Measurements from ENCODE around the gene ZIC1.

ZIC1 gene

DNA sequence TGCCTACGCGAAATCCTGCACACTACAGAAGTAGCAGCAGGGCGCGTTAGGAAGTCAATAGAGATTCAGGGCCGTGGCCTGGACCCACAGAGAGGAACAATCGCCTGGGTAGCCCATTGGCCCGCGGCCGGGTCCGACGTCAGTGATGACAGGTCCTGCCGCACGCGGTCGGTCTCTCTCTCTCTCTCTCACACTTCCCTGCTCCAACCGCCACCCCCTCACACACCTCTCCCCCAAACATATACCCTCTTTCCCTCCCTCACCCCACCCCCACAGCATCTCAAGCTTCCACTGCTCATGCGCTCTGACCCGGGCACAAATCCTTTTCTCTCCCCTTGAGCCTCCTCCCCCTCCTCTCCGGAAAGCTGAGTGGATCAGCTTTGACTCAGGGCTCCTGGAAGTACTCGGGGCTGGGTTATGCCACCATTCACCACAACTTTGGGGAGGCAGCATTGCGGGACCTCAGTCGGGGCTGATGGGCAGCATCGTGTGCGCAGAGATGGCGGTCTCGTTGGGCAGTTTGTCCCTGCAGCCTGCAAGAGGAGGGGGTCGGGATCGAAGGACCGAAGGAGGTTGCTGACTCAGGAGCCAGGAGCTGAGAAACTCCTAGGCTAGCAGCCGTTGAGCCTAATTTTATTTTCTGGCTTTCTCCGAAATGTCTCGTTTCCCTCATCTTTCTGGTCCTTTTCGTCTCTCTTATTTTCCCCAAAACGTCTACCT is 11.8 kb upstream of the ZIC1 start:
- DNase-seq = no peak

DNA sequence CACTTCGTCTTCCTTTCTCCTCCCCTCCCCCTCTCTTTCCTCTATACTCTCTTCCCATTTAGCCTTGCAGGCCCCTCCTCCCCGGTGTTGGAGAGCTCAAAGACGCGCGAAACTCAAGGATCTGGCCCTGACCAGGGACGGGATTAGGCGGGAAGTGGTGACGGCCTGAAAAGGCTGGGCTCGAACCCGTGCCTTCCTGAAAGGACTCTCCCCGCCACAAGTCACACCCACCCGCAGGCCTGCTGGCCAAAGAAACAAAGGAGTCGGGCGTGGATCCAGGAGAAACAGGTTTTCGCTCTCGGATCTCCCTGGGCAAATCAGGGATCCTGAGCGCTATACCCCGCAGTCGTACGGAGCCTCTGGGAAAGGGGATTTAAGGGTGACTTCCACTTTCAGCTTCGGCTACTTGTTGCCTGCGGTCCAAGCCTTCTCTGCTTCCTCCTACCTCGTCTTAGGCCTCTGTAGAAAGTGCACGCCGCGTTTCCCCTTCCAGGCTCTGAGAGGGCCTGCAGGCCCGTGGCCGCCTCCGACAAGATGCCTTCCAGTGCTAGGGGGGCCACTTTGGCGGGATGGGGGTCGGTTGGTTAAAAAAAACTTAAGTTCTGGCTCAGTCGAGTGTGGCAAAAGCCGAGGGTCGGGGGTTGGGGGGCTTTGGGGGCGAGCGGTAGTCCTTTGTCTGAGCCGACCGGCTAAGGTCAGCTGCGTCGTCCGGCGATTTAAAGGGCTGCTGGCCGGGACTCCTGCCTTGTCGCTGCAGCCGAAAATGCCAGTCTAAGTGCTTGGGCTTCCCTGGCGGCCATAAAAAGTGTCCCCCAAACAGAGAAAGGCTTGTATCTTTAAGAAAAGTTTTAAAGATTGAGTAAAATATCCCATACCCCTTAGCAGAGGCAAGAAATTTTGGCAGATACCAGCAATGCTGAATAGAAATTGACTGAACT is 11.0 kb upstream of the ZIC1 start:
- no peak for DNase-seq

DNA sequence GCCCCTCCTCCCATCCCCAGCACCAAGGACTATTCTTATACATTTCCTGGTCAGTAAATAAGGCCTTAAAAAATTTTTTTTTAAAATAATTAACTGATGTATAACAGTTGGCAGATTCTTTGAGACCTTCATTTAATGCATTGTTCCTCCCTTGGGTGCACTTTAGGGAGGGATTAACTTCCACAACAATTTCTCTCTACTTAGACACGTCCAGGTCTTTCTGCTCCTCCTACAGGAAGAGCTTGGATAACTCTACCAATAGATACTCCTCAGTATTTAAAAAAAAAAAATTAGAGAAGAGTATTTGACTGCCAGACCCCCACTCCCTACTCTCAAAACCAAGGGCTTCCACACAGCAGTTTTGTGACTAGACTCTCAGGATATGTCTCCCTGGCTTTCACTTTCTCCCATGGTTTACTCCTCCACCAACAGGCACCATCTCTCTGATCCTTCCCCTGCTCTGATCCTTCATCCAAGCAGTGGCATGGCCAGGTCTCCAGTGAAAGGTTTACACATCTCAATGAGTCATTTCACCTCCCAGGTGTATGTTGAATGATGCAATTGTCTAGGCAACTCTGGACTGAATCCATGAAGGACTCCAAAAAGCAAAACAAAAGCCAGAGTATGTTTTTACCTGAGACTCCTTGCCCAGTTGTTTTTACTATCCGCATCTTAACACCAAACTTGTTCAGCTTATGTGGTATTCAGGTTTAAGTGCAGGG is 10.2 kb upstream of the ZIC1 start:
- no peak for DNase-seq

DNA sequence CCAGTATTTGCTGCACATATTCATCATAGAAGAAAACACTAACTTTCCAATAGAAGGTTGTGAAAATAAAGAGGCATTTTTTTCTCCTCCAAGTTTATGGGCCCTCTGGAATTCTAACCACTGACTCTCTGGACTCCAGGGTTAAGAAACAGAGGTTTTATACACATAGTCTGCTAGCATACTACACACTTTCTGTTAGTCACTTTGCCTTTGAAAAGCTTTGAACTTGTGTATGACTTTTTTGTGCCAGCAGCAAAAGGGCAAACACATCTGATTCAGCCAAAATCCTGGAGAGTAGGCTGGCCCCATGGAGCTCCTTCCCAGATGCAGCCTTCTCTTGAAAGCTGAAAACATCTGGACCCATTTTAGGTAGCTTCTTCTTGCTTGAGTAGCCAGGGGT is 9.1 kb upstream of the ZIC1 start:
- DNase-seq = no peak

DNA sequence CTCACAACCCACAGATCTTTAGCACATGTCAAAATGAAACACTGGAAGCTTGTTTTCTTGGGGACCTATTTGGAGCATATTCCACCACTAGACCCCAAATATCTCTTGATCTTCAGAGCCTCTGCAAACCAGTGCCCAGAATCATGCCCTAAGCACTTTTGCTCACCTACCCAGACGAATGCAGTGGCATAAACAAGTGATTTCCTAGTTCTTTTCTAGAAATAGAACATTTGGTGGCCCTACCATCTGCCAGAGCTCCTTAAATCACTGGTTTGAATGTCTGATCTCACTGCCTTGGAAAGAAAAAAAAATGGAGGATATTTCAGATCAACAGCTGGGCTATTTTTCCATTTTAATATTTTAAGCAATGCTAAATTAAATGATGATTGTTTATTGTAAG is 8.2 kb upstream of the ZIC1 start:
- no peak for DNase-seq

DNA sequence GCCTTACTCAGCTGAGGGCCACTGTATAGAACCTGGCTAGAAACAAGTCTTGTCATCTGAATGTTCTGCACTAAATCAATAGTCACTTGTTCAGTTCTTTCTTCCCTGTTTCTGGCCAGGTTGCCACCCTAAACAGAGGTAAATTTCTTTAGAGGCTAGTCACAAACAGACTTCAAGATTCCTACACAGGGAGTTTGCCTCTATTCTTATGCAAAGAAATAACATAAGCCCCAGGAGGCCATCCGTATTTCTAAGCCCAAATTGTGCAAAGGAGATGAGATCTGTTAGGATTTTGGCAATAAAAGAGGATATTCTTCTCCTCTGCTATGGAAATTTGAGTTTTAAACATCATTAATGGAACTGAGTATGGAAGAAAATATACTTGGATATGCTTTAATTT is 7.7 kb upstream of the ZIC1 start:
- no peak for DNase-seq

DNA sequence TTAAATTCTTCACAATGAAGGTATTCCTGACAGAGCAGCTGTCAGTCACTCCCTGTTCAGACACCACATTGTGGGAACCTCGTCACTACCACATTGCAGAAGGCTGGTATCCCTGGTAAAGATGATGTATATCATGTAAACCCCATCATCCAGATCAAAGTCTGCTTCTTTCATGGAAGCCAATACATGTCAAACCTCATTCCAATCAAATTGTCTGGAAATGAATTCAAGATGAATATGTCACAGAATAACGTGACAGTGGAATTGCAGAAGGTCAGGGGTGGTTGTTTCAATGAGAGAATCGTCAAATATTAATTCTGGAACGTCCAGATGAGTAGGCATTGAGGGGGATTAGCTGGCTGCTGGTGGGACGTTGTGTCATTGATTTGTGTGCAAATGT is 7.0 kb upstream of the ZIC1 start:
- no peak for DNase-seq

DNA sequence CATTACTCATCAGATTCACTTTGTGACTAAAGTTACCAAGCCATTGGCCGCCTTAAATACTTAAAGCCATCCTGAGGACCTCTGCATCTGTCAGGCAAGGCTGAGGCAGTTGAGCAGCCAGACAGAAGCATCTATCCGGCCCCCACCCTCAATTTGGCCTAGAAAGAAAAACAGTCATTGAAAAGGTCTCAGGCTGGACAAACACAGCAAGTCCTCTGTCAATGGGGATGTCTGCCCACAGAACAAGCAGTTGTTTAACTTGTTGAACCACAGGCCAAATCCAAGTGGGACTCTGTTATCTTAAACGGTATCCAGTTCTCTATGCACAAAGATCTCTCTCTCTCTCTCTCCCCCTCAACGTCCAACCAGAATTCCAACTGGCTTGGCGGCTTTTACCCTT is 5.7 kb upstream of the ZIC1 start:
- DNase-seq = no peak

DNA sequence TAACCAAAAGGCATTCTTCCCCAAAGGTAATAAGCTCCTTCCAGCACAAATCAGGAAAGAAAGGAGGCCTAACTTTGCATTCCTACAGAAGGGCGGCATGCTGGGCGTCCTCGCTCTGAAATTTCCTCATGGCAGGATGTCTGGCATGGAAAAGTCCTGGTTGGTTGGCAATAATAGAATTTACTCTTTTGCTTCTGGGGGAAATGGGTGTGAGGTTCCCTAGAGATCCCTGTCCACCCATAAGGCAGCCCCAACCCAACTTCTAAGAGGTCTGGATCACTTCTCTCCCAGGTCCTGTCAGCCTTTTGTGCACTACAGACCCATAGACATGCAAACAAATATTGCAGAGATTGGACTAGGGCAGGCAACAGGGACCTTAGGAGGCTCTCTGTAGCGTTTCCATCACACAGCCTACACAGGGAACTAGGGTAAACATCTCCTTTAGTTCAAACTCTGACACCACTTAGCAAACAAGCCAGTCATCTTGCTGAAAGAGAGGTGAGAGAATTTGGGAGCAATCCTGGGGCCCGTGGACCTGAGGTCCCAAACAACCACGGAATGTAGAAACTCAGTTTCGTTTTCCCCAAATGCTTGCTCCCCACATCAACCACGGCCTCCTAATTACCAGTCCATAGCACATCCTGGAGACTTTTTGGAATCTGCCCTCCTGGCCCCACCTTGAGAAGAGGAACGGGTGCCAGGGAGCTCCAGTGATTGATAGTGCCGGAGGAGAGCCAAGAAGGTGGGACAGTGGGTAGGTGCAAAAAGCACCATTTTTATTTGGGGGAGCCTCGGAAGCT is 5.0 kb upstream of the ZIC1 start:
- DNase-seq = no peak

DNA sequence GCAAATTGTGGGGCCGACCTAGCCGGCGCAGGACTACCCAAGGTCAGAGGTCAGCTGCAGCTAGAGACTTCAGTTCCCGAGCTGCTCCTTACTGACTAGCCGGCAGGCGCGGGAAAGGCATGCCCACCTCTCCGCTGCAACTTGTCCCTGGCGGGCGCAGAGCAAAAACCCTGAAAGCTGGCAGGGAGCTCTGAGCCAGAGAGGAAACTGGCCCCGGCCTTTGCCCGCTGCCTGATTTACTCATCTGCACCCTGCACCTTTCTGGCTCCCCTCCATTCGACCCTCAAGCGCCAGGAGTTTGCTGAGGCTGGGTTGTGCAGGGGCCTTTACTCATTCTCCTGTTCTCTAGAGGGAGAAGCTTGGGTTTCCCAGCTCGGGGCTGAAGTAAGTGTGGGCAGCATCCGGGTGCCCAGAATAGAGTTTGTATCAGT is 4.3 kb upstream of the ZIC1 start:
- no peak for DNase-seq

DNA sequence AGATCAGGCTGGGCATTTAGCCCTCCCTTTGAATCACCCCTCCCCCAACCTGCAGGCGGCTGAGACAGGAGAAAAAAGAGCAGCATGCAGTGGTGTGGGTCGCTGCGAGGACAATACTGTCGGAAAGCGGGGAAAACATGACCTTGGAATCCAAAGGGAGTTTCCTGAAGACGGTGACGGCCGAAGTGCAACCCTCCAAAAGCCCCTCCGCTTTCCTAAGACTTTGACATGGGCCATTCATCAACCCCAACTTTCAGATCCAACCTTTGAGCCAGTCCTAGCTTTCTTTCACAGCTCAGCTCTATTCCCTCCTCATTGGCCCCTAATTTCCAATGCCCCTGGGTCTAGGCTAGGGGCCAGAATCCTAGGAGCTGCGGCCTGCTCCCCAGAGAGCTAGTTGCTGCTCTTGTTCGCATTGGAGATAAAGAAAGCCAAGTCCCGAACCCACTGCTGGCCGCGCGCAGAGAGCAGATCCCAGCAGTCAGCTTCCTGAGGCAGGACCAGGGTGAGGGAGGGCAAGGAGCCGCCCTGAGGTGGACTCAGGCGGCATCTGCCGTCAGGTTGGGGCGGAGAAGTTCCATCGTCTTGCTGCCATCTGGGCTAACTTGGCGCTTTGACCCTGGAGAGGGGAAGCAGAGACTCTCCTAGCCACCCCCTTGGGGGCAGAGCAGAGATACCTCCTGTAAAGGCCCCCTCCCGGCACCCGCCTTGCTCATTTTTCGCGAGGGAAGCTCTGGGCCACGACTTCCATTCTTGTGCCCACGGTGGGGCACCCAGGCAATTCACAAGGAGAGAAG is 3.7 kb upstream of the ZIC1 start:
- no peak for DNase-seq

DNA sequence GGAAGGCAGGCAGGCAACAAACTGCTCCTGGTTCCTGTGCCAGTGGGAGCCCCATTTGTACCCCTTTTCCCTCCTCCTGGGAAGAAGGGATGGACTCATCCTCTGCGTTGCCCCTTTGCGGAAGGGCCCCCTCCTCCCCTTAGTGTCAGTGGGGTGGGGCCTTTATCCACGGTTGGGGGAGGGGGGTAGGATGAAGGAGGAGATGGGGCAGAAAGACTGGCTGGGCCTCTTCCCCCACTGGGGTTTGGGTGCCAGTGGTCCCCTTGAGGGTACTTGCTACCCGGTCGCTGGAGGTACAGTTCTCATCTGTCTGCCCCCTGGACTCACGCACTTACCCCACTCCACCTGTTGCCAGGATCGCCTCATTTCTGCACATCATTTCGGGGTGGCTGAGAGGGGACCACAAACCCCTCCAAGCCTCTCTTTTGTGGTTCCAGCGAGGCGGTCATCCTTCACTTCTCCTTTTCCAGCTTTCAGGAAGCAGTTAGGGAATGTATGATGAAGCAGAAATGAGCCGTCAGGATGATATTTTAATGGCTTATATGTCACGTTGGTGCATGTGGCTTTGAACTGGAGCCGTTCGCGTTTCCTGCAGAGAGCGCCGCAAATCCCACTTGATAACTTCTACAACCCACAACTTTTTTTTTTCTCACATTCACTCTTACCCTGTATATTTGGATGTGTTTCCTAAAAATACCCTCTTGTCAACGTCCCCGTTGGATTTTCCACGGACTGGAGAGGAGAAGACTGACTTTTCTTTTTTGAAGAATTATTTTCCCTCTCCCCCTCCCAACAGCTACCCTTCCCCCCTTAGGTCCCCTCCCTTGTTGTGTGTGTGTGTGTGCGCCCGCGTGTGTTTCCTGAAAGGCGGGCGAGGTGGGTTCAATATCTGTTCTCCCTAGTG is 2.9 kb upstream of the ZIC1 start, which contains the start of gene ZIC4:
TSS of gene ZIC4 (minus strand) at position 516 of the 904 bp plus-strand sequence. CDS start 3,746 bp downstream, outside the sequence.
- DNase-seq = no peak

DNA sequence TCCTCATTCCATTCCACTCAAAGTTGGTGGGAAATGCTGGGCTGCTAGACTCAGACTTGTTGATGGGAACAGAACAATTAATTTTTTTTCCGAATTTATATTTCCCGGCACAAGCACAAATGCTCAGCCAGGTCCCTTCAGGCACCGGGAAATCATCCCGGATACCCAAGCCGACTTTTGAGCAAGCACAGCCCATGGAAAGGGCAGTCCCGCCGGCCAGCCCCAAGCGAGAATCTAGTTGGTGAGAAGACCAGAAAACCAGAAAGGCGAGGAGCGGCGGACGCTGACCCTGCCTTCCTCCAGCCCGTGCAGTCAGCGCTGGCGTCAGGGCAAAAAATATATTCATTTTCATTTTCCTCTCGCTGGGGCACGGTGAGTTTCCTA is 2.1 kb upstream of the ZIC1 start:
- no peak for DNase-seq

DNA sequence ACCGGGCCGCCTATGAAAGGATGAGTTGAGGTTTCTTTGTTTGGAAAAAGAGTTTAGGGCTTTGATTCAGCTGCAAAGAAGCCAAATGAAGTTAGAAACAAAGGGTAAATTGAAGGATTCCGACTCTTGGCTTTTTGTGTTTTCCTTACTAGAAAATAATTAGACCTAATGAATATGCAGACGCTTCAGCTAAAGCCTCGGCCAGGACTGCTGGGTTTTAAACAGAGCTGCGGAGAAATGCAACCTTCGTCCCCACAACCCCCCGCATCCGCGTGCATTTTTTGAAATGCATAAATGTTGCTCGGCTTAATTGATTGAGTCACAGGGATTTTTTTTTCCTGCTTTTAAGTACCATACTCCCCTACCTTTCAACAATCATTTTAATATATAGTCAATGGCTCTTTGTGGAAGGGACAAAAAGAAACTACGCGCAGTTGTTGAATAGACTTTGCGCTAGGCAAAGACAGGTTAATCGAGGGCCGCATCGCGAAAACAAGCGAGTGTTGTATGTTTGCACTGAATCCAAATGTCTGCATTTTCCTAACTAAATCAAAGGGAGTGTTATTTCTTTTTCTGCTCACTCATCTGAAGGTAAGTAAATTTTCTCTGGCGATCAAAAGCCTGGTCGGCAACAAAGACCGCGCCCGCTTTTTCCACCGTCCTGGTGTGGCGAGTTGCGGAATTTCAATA is 1.5 kb upstream of the ZIC1 start:
- no peak for DNase-seq

DNA sequence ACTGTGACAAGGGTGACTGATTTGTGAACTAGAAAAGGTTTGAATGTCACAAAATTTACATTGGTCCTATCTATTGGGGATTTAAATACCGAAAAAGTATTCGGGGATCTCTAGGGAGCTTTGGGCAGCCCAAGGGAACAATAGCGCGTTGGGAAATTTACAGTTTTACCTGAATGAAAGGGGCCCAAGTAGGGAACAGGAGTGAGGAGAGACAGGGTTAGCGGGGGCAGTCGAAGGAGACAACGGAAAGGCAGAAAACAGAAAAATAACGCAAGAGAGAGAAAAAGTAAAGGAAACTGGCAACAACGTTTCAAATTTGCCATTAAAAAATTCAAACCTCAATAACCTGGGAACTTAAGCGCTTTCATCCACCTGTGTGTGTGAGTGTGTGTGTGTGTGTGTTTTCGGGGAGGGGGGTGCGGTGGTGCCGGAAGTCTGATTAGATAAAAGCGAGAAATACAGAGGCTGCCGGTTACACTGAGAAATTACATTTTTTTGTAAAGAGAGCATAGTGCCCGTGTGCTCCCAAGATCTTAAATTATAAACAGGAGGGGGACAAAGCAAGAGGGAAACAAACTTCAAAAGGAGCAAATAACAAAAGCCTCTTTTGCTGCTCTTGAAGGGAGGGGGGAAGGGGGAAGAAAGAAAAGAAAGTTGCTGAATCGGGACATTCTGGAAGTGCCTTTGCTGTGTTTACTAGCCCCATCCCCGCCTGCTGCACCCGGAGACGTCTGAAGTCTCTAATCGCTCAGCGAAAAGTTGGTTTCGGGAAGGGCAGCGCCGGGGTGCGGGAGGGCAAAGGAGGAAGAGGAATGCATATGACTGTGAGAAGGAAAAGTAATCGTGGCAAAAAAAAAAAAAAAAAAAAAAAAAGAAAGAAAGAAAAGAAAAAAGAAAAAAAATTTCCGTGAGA is 721 bp upstream of the ZIC1 start:
- DNase-seq = no peak

DNA sequence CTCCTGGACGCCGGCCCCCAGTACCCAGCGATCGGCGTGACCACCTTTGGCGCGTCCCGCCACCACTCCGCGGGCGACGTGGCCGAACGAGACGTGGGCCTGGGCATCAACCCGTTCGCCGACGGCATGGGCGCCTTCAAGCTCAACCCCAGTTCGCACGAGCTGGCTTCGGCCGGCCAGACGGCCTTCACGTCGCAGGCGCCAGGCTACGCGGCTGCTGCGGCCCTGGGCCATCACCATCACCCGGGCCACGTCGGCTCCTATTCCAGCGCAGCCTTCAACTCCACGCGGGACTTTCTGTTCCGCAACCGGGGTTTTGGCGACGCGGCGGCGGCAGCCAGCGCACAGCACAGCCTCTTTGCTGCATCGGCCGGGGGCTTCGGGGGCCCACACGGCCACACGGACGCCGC is 956 bp downstream of the ZIC1 start:
- DNase-seq = no peak

DNA sequence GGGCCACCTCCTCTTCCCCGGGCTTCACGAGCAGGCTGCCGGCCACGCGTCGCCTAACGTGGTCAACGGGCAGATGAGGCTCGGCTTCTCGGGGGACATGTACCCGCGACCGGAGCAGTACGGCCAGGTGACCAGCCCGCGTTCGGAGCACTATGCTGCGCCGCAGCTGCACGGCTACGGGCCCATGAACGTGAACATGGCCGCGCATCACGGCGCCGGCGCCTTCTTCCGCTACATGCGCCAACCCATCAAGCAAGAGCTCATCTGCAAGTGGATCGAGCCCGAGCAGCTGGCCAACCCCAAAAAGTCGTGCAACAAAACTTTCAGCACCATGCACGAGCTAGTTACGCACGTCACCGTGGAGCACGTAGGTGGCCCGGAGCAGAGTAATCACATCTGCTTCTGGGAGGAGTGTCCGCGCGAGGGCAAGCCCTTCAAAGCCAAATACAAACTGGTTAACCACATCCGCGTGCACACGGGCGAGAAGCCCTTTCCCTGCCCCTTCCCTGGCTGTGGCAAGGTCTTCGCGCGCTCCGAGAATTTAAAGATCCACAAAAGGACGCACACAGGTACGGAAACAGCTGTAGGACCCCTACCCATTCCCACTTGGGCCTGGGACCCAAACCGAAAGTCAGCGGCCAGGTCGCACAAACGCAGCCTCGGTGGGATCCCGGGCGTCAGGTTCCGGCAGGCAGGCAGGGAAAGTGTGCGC is 1.5 kb downstream of the ZIC1 start:
- no peak for DNase-seq

DNA sequence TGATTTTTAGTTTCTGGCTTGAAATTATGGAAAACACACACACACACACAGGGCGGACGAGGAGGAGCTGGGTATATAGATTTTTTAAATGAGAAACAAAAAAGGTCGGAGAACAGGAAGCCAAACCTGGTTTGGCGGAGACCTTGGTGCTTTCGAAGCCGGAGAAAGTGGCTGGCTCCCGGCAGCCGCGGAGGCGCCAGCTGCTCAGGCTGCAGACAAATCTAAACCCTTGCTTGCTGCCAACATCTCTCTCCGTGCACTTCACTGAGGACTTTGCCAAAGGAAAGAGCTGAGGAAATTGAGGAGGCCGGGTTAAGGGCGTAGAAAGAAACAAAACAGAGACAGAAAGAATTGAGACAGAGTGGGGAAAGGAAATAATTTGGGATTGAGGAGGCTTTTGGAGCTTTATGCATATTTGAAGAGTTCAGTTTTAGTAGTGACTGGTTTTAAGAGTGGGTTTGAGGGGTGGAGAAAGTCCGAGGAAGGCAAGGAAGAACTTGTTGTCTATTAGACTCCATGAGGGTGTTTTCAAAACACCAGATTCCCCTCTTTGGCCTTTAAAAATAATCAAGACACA is 2.2 kb downstream of the ZIC1 start:
- DNase-seq = no peak

All from activated CD4-positive, alpha-beta T cell treated with anti-CD3 and anti-CD28 coated beads, Interleukin-2, Interleukin-6, amounts not matched to agents 100 ng/mL and 50 ng/mL, durations not matched to agents 16 hours and 8 hours (primary cell).